SK-N-SH (cell line): Measurements from ENCODE around the gene PLCXD1. TPM values are rescaled to one million over a fixed set of nuclear protein-coding genes. Genes with fewer than 3 reads are reported as not detected.
"Not testable (repeated sequence)": the region's sequence is repeated elsewhere in the genome, so short reads cannot be mapped to it uniquely, and the experiment has no call there.

Source experiments
- CTCF ChIA-PET: fragments of 300-600, 350-600 bp; formaldehyde crosslinking; extraction: SDS; loops from one replicate; lab custom pipeline; 2021; lab: Yijun Ruan, JAX
- POLR2A ChIA-PET: fragments of 350-600 bp; sonication (Branson Sonifier 250); formaldehyde crosslinking; extraction: SDS; loops from one replicate; lab custom pipeline; 2020; ENCODE audit warnings: antibody characterized with exemption, inconsistent platforms; lab: Yijun Ruan, JAX
- DNase-seq: peaks from one replicate; pipeline ENCODE4 v3.0.0; 2012
- H2AFZ ChIP-seq: fragments of 200-600 bp; sonication (generic); 2 replicates; pipeline ENCODE4 v1.8.1; 2016; ENCODE audit warnings: antibody characterized with exemption, mild to moderate bottlenecking, low read depth
- H3F3A ChIP-seq: fragments of 200-600 bp; sonication (generic); replicated peaks from 2 replicates; pipeline ENCODE3; 2016; ENCODE audit warnings: antibody characterized with exemption, mild to moderate bottlenecking; ENCODE audit not compliant: insufficient read depth
- H3K27ac ChIP-seq, 2 experiments: fragments of 200-500 bp in 1 of 2; fragments of 200-600 bp in 1 of 2; sonication (Bioruptor generic) in 1 of 2; sonication (generic), shearing (Covaris generic) in 1 of 2; 2 replicates each; pipeline versions ENCODE4 v1.5.1 to v1.6.1; 2014 to 2016; ENCODE audit warnings: low read depth in 2 of 2, inconsistent platforms in 1 of 2, low read length in 1 of 2, mild to moderate bottlenecking in 1 of 2, mixed read lengths in 1 of 2
- H3K27me3 ChIP-seq: fragments of 200-600 bp; sonication (generic), shearing (Covaris generic); 2 replicates; pipeline ENCODE4 v1.6.1; 2016; ENCODE audit warnings: mixed run types; ENCODE audit not compliant: insufficient read depth
- H3K36me3 ChIP-seq, 2 experiments: fragments of 200-500 bp in 1 of 2; fragments of 200-600 bp in 1 of 2; sonication (Bioruptor generic) in 1 of 2; sonication (generic) in 1 of 2; replicated peaks in 1 of 2; 2 replicates each; pipeline versions ENCODE3 to v1.5.1; 2014 to 2016; ENCODE audit warnings: low read length in 1 of 2, mild to moderate bottlenecking in 1 of 2; ENCODE audit not compliant: insufficient read depth in 2 of 2, control insufficient read depth in 1 of 2
- H3K4me1 ChIP-seq, 2 experiments: fragments of 200-500 bp in 1 of 2; fragments of 200-600 bp in 1 of 2; sonication (Bioruptor generic) in 1 of 2; sonication (generic), shearing (Covaris generic) in 1 of 2; 2 replicates each; pipeline versions ENCODE4 v1.5.1 to v1.6.1; 2014 to 2016; ENCODE audit warnings: low read depth in 1 of 2, low read length in 1 of 2, mixed run types in 1 of 2; ENCODE audit not compliant: insufficient read depth in 2 of 2, control insufficient read depth in 1 of 2
- H3K4me2 ChIP-seq: fragments of 200-600 bp; sonication (generic), shearing (Covaris generic); 2 replicates; pipeline ENCODE4 v1.6.1; 2017; ENCODE audit warnings: mixed run types
- H3K4me3 ChIP-seq, 2 experiments: fragments of 200-500 bp in 1 of 2; fragments of 200-600 bp in 1 of 2; sonication (Bioruptor generic) in 1 of 2; sonication (generic), shearing (Covaris generic) in 1 of 2; 2 replicates each; pipeline versions ENCODE4 v1.5.1 to v1.8.1; 2014 to 2016; ENCODE audit warnings: low read depth in 2 of 2, inconsistent platforms in 1 of 2, low read length in 1 of 2, mild to moderate bottlenecking in 1 of 2, mixed read lengths in 1 of 2, moderate library complexity in 1 of 2
- H3K79me2 ChIP-seq: fragments of 200-600 bp; sonication (generic); 2 replicates; pipeline ENCODE4 v1.8.1; 2017; ENCODE audit warnings: mild to moderate bottlenecking; ENCODE audit not compliant: insufficient read depth
- H3K9ac ChIP-seq: fragments of 200-600 bp; sonication (generic); 2 replicates; pipeline ENCODE4 v1.6.1; 2017; ENCODE audit warnings: mixed run types
- H3K9me2 ChIP-seq: fragments of 200-600 bp; sonication (generic); 2 replicates; pipeline ENCODE4 v1.6.1; 2017; ENCODE audit warnings: mixed run types
- H3K9me3 ChIP-seq: fragments of 200-600 bp; sonication (generic); 2 replicates; pipeline ENCODE4 v1.6.1; 2017; ENCODE audit warnings: mixed run types, mild to moderate bottlenecking, moderate library complexity
- H4K20me1 ChIP-seq: fragments of 200-600 bp; sonication (generic); 2 replicates; pipeline ENCODE4 v1.6.1; 2017; ENCODE audit warnings: mild to moderate bottlenecking, mixed run types; ENCODE audit not compliant: insufficient read depth
- CHD2 ChIP-seq: fragments of 150-350 bp; IDR thresholded peaks from 2 replicates; pipeline ENCODE4 v1.6.1; 2018; ENCODE audit warnings: low read length; ENCODE audit not compliant: partially characterized antibody
- ELF1 ChIP-seq: IDR thresholded peaks from 2 replicates; pipeline ENCODE4 v1.4.0; 2012
- FOXM1 ChIP-seq: IDR thresholded peaks from 2 replicates; pipeline ENCODE4 v1.4.0; 2012; ENCODE audit warnings: low read depth, mild to moderate bottlenecking
- MEF2A ChIP-seq: IDR thresholded peaks from 2 replicates; pipeline ENCODE4 v1.4.0; 2012; ENCODE audit warnings: low read depth, borderline replicate concordance
- MXI1 ChIP-seq: IDR thresholded peaks from 2 replicates; pipeline ENCODE4 v1.6.1; 2012; ENCODE audit warnings: mild to moderate bottlenecking, low read depth, low read length, improper control_type of control experiment
- NFIC ChIP-seq: IDR thresholded peaks from 2 replicates; pipeline ENCODE4 v1.4.0; 2012; ENCODE audit warnings: borderline replicate concordance
- NRF1 ChIP-seq: IDR thresholded peaks from 2 replicates; pipeline ENCODE4 v1.6.1; 2012; ENCODE audit warnings: low read depth, mild to moderate bottlenecking, low read length
- POLR2AphosphoS5 ChIP-seq: IDR thresholded peaks from 2 replicates; pipeline ENCODE4 v1.6.1; 2012; ENCODE audit warnings: low read depth, low read length
- RAD21 ChIP-seq: IDR thresholded peaks from 2 replicates; pipeline ENCODE4 v1.6.1; 2012; ENCODE audit warnings: mild to moderate bottlenecking, low read length
- RXRA ChIP-seq: IDR thresholded peaks from 2 replicates; pipeline ENCODE4 v1.4.0; 2012; ENCODE audit warnings: low read depth, mild to moderate bottlenecking, borderline replicate concordance
- SIN3A ChIP-seq: IDR thresholded peaks from 2 replicates; pipeline ENCODE4 v1.6.1; 2012; ENCODE audit warnings: low read depth, mild to moderate bottlenecking, low read length, moderate library complexity, borderline replicate concordance
- SMC3 ChIP-seq: IDR thresholded peaks from 2 replicates; pipeline ENCODE4 v1.6.1; 2012; ENCODE audit warnings: low read depth, low read length, improper control_type of control experiment
- TAF1 ChIP-seq: IDR thresholded peaks from 2 replicates; pipeline ENCODE4 v1.6.1; 2012; ENCODE audit warnings: low read depth, mild to moderate bottlenecking, low read length, moderate library complexity, borderline replicate concordance
- TEAD4 ChIP-seq: IDR thresholded peaks from 2 replicates; pipeline ENCODE4 v1.4.0; 2012; ENCODE audit warnings: mild to moderate bottlenecking, borderline replicate concordance; ENCODE audit not compliant: insufficient read depth
- YY1 ChIP-seq: IDR thresholded peaks from 2 replicates; pipeline ENCODE4 v1.4.0; 2012; ENCODE audit warnings: low read depth, mild to moderate bottlenecking
- WGBS: methylation state at CpG from one replicate; pipeline ENCODE4 v1.1.6; 2017; ENCODE audit warnings: low lambda C conversion rate; 5-methylcytosine and 5-hydroxymethylcytosine counted together
- polyA plus RNA-seq, 3 experiments: library from polyadenylated mRNA; depleted of rRNA; stranded (reverse); fragments of >200 nt; gene quantifications; 2 replicates each; pipeline ENCODE4 v1.2.3, GENCODE V29; 2012
- TF ChIP-seq, protein P1 (sequence below): IDR thresholded peaks from 2 replicates; pipeline ENCODE4 v1.4.0; 2012; ENCODE audit warnings: low read depth, borderline replicate concordance
- TF ChIP-seq, protein P2 (sequence below): fragments of 150-350 bp; IDR thresholded peaks from 2 replicates; pipeline ENCODE4 v1.6.1; 2017; ENCODE audit warnings: antibody characterized with exemption, low read length, low read depth, borderline replicate concordance
- TF ChIP-seq, protein P3 (sequence below): IDR thresholded peaks from 2 replicates; pipeline ENCODE4 v1.4.0; 2012; ENCODE audit warnings: low read depth
- TF ChIP-seq, protein P4 (sequence below): fragments of 150-350 bp; IDR thresholded peaks from 2 replicates; pipeline ENCODE4 v1.6.1; 2016; ENCODE audit warnings: mild to moderate bottlenecking, low read depth, low read length

Gene PLCXD1
- polyA plus RNA-seq, 1 of the 3 experiments (the other 2 are of a cell fraction), result 14.8 TPM

DNA sequence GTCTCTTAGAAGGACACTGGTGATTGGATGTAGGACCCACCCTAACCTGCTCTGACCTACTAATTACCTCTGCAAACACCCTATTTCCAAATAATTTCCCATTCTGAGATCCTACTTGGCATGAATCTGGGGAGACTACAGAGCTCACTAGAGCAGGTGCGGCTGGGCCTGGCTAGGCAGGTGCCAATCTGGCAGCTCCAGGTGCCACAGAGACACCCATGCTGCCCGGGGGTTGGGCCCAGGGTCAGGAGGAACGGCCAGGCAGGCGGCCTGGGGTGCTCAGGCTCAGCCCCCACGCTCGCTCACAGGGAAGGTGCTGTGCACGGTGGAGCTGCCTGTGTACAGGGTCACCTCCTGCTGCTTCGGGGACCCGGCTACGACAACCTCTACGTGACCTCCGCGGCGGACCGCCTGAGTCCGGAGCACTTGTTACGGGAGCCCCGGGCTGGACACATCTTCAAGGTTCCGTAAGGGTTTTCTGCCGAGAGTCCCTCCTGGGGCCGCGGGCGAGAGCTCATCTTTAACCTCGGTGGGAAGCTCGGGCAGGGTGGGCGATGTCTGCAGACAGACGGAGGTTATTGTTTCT lies 26.5 kb upstream of the PLCXD1 start:
- H2AFZ ChIP-seq, result no peak overlapping the region
- no peak for DNase-seq
- no peaks in the 10 kb centered on the region for H4K20me1 ChIP-seq
- TF ChIP-seq NFIC (no peak), MEF2A (no peak)
- TF ChIP-seq, protein P1, sequence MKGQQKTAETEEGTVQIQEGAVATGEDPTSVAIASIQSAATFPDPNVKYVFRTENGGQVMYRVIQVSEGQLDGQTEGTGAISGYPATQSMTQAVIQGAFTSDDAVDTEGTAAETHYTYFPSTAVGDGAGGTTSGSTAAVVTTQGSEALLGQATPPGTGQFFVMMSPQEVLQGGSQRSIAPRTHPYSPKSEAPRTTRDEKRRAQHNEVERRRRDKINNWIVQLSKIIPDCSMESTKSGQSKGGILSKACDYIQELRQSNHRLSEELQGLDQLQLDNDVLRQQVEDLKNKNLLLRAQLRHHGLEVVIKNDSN, result no peak
- no peaks in the 10 kb centered on the region for H3K79me2 ChIP-seq
- 74% methylated on average over 15 of the region's 27 CpGs for WGBS
- H3K4me3 ChIP-seq, result no peak overlapping the region
- no peaks in the 10 kb centered on the region for H3K9me3 ChIP-seq
- H3K27me3 ChIP-seq, result no peaks in the 10 kb centered on the region; the same call in 1 of the 2 replicates
- H3K9me2 ChIP-seq, result no peaks in the 10 kb centered on the region
- H3F3A ChIP-seq, result no peaks in the 10 kb centered on the region
- CTCF ChIA-PET, result no interaction called here
- no peaks in the 10 kb centered on the region for H3K4me1 ChIP-seq
- H3K36me3 ChIP-seq, result no peaks in the 10 kb centered on the region
- no peak overlapping the region for H3K4me2 ChIP-seq
- no peak overlapping the region for H3K9ac ChIP-seq
- POLR2A ChIA-PET, result no interaction called here
- no peak overlapping the region for H3K27ac ChIP-seq

DNA sequence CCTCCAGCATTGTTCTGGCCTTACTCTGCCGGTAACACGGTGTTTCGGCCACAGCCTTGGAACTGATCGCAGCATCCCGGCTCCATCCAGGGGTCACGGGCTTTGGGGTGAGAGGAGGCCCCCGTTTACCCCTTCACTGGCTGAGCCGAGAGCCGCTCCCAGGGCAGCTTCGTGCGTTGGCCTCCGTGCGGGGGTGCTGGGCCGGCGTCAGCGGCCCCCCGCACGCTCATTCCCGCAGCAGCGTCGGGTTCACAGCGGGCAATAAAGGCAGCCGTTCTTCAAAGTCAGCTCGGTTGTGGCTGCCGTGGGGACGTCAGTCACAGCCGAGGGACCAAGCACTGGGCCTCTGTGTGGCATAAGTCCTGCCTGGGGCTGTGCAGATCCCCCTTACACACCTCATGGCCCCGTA lies 25.3 kb upstream of the PLCXD1 start:
- Histone ChIP-seq H3K4me1 (no peaks in the 10 kb centered on the region), H3K27ac (no peak overlapping the region), H3F3A (no peaks in the 10 kb centered on the region), H3K36me3 (no peaks in the 10 kb centered on the region), H2AFZ (no peak overlapping the region), H3K9me2 (no peaks in the 10 kb centered on the region), H3K9me3 (no peaks in the 10 kb centered on the region), H3K4me2 (no peak overlapping the region), H3K79me2 (no peaks in the 10 kb centered on the region), H3K4me3 (no peak overlapping the region), H3K9ac (no peak overlapping the region), H4K20me1 (no peaks in the 10 kb centered on the region), H3K27me3 (no peaks in the 10 kb centered on the region; the same call in 1 of the 2 replicates)
- WGBS, result 42% methylated on average over 9 of the region's 28 CpGs
- TF ChIP-seq, protein P2, sequence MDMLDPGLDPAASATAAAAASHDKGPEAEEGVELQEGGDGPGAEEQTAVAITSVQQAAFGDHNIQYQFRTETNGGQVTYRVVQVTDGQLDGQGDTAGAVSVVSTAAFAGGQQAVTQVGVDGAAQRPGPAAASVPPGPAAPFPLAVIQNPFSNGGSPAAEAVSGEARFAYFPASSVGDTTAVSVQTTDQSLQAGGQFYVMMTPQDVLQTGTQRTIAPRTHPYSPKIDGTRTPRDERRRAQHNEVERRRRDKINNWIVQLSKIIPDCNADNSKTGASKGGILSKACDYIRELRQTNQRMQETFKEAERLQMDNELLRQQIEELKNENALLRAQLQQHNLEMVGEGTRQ, result no peak
- TF ChIP-seq MXI1 (no peak), ELF1 (no peak), TAF1 (no peak), MEF2A (no peak), YY1 (no peak), CHD2 (no peak), RAD21 (no peak), TEAD4 (no peak), RXRA (no peak), SMC3 (no peak), SIN3A (no peak), FOXM1 (no peak), NRF1 (no peak), POLR2AphosphoS5 (no peak)
- TF ChIP-seq, protein P1, result no peak
- TF ChIP-seq, protein P3, sequence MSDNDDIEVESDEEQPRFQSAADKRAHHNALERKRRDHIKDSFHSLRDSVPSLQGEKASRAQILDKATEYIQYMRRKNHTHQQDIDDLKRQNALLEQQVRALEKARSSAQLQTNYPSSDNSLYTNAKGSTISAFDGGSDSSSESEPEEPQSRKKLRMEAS, result no peak
- TF ChIP-seq, protein P4, sequence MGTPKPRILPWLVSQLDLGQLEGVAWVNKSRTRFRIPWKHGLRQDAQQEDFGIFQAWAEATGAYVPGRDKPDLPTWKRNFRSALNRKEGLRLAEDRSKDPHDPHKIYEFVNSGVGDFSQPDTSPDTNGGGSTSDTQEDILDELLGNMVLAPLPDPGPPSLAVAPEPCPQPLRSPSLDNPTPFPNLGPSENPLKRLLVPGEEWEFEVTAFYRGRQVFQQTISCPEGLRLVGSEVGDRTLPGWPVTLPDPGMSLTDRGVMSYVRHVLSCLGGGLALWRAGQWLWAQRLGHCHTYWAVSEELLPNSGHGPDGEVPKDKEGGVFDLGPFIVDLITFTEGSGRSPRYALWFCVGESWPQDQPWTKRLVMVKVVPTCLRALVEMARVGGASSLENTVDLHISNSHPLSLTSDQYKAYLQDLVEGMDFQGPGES, result no peak
- no peak for DNase-seq
- CTCF ChIA-PET, result no interaction called here
- POLR2A ChIA-PET, result no interaction called here

DNA sequence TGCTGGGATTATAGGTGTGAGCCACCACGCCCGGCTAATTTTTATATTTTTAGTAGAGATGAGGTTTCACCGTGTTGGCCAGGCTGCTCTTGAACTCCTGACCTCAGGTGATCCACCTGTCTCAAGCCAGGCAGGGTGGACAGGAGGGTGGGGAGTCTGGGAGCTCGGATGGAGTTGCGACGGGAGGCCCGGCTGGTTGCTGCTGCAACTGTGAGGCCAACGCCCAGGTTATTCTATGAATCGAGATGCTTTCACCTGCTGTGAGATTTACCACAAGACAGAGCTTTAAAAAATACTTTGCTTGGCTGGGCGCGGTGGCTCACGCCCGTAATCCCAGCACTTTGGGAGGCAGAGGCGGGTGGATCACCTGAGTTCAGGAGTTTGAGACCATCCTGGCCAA lies 24.1 kb upstream of the PLCXD1 start:
- H3K4me2 ChIP-seq, H3K79me2 ChIP-seq, H3K4me3 ChIP-seq, H3K4me1 ChIP-seq, CTCF ChIA-PET, H3K9me3 ChIP-seq, H3K36me3 ChIP-seq, H3K27ac ChIP-seq, POLR2A ChIA-PET, H4K20me1 ChIP-seq, H3F3A ChIP-seq, H3K9me2 ChIP-seq, DNase-seq, H3K9ac ChIP-seq, H2AFZ ChIP-seq, H3K27me3 ChIP-seq: not testable (repeated sequence)
- 23% methylated on average over 11 of the region's 14 CpGs for WGBS
